Activated T-helper 2 cell treated with anti-CD3 and anti-CD28 coated beads, Interferon-gamma antibody, Interleukin-2, Interleukin-4, amounts not matched to agents 10 μg/mL and 5 μg/mL and 100 μg/mL, durations not matched to agents 14 hours and 24 hours and 36 hours (primary cell): ENCODE measurements around the gene DERA. TPM values are rescaled to one million over a fixed set of nuclear protein-coding genes. Genes with fewer than 3 reads are reported as not detected.
"Not testable (repeated sequence)": the region's sequence is repeated elsewhere in the genome, so short reads cannot be mapped to it uniquely, and the experiment has no call there.

ENCODE experiments used
- DNase-seq: peaks from one replicate; pipeline ENCODE4 v3.0.0; 2021; ENCODE audit warnings: low spot score
- H3K27ac Mint-ChIP-seq: one replicate; pipeline ENCODE4 v1.8.0; 2021; ENCODE audit warnings: mixed read lengths
- H3K27me3 Mint-ChIP-seq: one replicate; pipeline ENCODE4 v1.8.0; 2021; ENCODE audit warnings: low read depth, mixed read lengths
- H3K36me3 Mint-ChIP-seq: one replicate; pipeline ENCODE4 v1.8.0; 2021; ENCODE audit warnings: low read depth, mixed read lengths
- H3K4me1 Mint-ChIP-seq: one replicate; pipeline ENCODE4 v1.8.0; 2021; ENCODE audit warnings: low read depth, mixed read lengths
- H3K4me3 Mint-ChIP-seq: one replicate; pipeline ENCODE4 v1.8.0; 2021; ENCODE audit warnings: low read depth, mild to moderate bottlenecking, moderate library complexity, mixed read lengths
- H3K9me3 Mint-ChIP-seq: one replicate; pipeline ENCODE4 v1.8.0; 2021; ENCODE audit warnings: mixed read lengths
- intact Hi-C: fragments of 100-400 bp; cut with micrococcal nuclease; formaldehyde crosslinking; loops from one replicate; pipeline ENCODE4 v1.15.1; 2023
- total RNA-seq: library from RNA; stranded (reverse); gene quantifications from 2 replicates; pipeline ENCODE4 v1.2.3, GENCODE V29; 2022

Gene DERA
- total RNA-seq, 1 donor from 2014 or later, result 21.4 TPM

- H3K27ac Mint-ChIP-seq, H3K27me3 Mint-ChIP-seq, intact Hi-C loops, H3K36me3 Mint-ChIP-seq, H3K4me1 Mint-ChIP-seq, H3K4me3 Mint-ChIP-seq, DNase-seq: not testable (repeated sequence)
- H3K9me3 Mint-ChIP-seq, result peaks cover 15% of the 10 kb centered on the region
Observed at GRCh38 chr12:15948461-15948860, 37.3 kb downstream of the DERA start.

GRCh38 chr12:15955281-15955680 lies 44.1 kb downstream of the DERA start:
- Mint-ChIP-seq H3K9me3 (no peaks in the 10 kb centered on the region), H3K27ac (no peak overlapping the region), H3K4me3 (no peak overlapping the region)

GRCh38 chr12:15956010-15956409 lies 44.9 kb downstream of the DERA start:
- no peak overlapping the region for H3K27ac Mint-ChIP-seq
- no peak for DNase-seq
- H3K9me3 Mint-ChIP-seq, result no peaks in the 10 kb centered on the region
- no peaks in the 10 kb centered on the region for H3K4me1 Mint-ChIP-seq
- H3K4me3 Mint-ChIP-seq, result no peak overlapping the region
- H3K36me3 Mint-ChIP-seq, result peaks cover 5% of the 10 kb centered on the region
- no peaks in the 10 kb centered on the region for H3K27me3 Mint-ChIP-seq
- intact Hi-C loops, result no loop called here

More at GRCh38 chr12:15955281-15955680, 44.1 kb downstream of the DERA start:
- Mint-ChIP-seq H3K4me1 (no peaks in the 10 kb centered on the region), H3K36me3 (no peaks in the 10 kb centered on the region), H3K27me3 (no peaks in the 10 kb centered on the region)
- intact Hi-C loops, result no loop called here
- no peak for DNase-seq

GRCh38 chr12:15956413-15957185 lies 45.5 kb downstream of the DERA start:
- DNase-seq, result no peak
- intact Hi-C loops, result no loop called here
- no peaks in the 10 kb centered on the region for H3K9me3 Mint-ChIP-seq
- no peaks in the 10 kb centered on the region for H3K27me3 Mint-ChIP-seq
- no peaks in the 10 kb centered on the region for H3K4me1 Mint-ChIP-seq
- H3K27ac Mint-ChIP-seq, result no peak overlapping the region
- H3K36me3 Mint-ChIP-seq, result peaks cover 7% of the 10 kb centered on the region
- no peak overlapping the region for H3K4me3 Mint-ChIP-seq

GRCh38 chr12:15962760-15963159 lies 51.6 kb downstream of the DERA start:
- no peaks in the 10 kb centered on the region for H3K27me3 Mint-ChIP-seq
- H3K4me3 Mint-ChIP-seq, result no peak overlapping the region
- no peaks in the 10 kb centered on the region for H3K9me3 Mint-ChIP-seq
- H3K4me1 Mint-ChIP-seq, result no peaks in the 10 kb centered on the region
- H3K36me3 Mint-ChIP-seq, result peaks cover 15% of the 10 kb centered on the region
- DNase-seq, result no peak
- no peak overlapping the region for H3K27ac Mint-ChIP-seq
- intact Hi-C loops, result no loop called here

- H3K36me3 Mint-ChIP-seq, result peaks cover 15% of the 10 kb centered on the region
- no peak for DNase-seq
- H3K27me3 Mint-ChIP-seq, result no peaks in the 10 kb centered on the region
- intact Hi-C loops, result no loop called here
- no peaks in the 10 kb centered on the region for H3K4me1 Mint-ChIP-seq
- no peaks in the 10 kb centered on the region for H3K9me3 Mint-ChIP-seq
- H3K27ac Mint-ChIP-seq, result no peak overlapping the region
- H3K4me3 Mint-ChIP-seq, result no peak overlapping the region
Observed at GRCh38 chr12:15963271-15963670, 52.1 kb downstream of the DERA start.

- no peaks in the 10 kb centered on the region for H3K27me3 Mint-ChIP-seq
Observed at GRCh38 chr12:15966426-15966825, 55.3 kb downstream of the DERA start.

GRCh38 chr12:15967053-15967452 lies 55.9 kb downstream of the DERA start:
- H3K27ac Mint-ChIP-seq, DNase-seq, intact Hi-C loops, H3K36me3 Mint-ChIP-seq, H3K9me3 Mint-ChIP-seq, H3K27me3 Mint-ChIP-seq, H3K4me3 Mint-ChIP-seq, H3K4me1 Mint-ChIP-seq: not testable (repeated sequence)

More at GRCh38 chr12:15966426-15966825, 55.3 kb downstream of the DERA start:
- Mint-ChIP-seq H3K4me1 (no peaks in the 10 kb centered on the region), H3K27ac (no peak overlapping the region), H3K9me3 (no peaks in the 10 kb centered on the region), H3K4me3 (no peak overlapping the region), H3K36me3 (peaks cover 8% of the 10 kb centered on the region)
- DNase-seq, result no peak
- intact Hi-C loops, result no loop called here

GRCh38 chr12:15971211-15971610 lies 60.1 kb downstream of the DERA start:
- Mint-ChIP-seq H3K4me3 (no peak overlapping the region), H3K36me3 (no peaks in the 10 kb centered on the region)
- DNase-seq, result no peak

GRCh38 chr12:15972894-15973293 lies 61.8 kb downstream of the DERA start:
- Mint-ChIP-seq H3K36me3 (no peaks in the 10 kb centered on the region), H3K27me3 (no peaks in the 10 kb centered on the region), H3K4me3 (no peak overlapping the region), H3K9me3 (no peaks in the 10 kb centered on the region), H3K27ac (no peak overlapping the region), H3K4me1 (no peaks in the 10 kb centered on the region)
- DNase-seq, result no peak
- intact Hi-C loops, result no loop called here

More at GRCh38 chr12:15971211-15971610, 60.1 kb downstream of the DERA start:
- H3K27me3 Mint-ChIP-seq, result no peaks in the 10 kb centered on the region
- no peaks in the 10 kb centered on the region for H3K9me3 Mint-ChIP-seq
- H3K27ac Mint-ChIP-seq, result no peak overlapping the region
- intact Hi-C loops, result no loop called here
- H3K4me1 Mint-ChIP-seq, result no peaks in the 10 kb centered on the region

GRCh38 chr12:15977999-15978951 lies 67.1 kb downstream of the DERA start:
- DNase-seq, result no peak
- no peaks in the 10 kb centered on the region for H3K4me1 Mint-ChIP-seq

GRCh38 chr12:15979096-15980092 lies 68.3 kb downstream of the DERA start:
- Mint-ChIP-seq H3K9me3 (no peaks in the 10 kb centered on the region), H3K4me3 (no peak overlapping the region), H3K27me3 (no peaks in the 10 kb centered on the region), H3K27ac (no peak overlapping the region), H3K4me1 (no peaks in the 10 kb centered on the region), H3K36me3 (no peaks in the 10 kb centered on the region)
- intact Hi-C loops, result no loop called here
- DNase-seq, result no peak

More at GRCh38 chr12:15977999-15978951, 67.1 kb downstream of the DERA start:
- H3K27ac Mint-ChIP-seq, result no peak overlapping the region
- no peak overlapping the region for H3K4me3 Mint-ChIP-seq
- intact Hi-C loops, result no loop called here
- no peaks in the 10 kb centered on the region for H3K9me3 Mint-ChIP-seq
- H3K36me3 Mint-ChIP-seq, result no peaks in the 10 kb centered on the region
- H3K27me3 Mint-ChIP-seq, result no peaks in the 10 kb centered on the region
